HG03442 (cell line): ENCODE measurements around the gene NEO1.

ENCODE experiments used
- ATAC-seq: cut with Tn5 transposase; IDR thresholded peaks from one replicate; pipeline ENCODE4 v1.9.1; 2021; ENCODE audit warnings: mild to moderate bottlenecking, moderate library complexity; ENCODE audit not compliant: unreplicated experiment

NEO1 gene

DNA sequence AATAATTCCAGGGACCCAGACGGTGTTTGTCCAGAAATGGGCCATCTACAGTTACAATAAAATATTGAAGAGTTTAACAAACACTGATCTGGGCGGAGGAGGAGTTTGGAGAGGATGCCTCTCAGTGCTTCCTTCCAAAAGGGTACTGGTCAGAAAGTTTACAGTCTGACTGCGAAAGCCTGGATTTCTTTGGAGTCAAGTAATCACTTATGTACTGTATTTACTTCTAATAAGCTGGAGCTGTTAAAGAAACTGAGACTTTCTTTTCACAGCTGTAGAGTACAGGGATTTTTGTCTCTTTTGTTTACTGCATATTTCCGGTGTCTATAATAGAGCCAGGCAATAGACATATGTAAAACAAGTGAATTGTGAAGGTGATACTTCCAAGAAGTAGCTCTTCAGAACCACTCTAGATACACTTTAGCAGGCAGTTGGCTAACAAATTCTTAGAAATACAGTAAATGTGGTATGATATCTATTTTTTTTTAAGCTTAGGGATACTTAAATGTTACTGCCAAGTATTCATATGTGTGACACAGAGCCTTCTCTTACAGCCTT lies 22.1 kb upstream of the NEO1 start:
- no peak for ATAC-seq

DNA sequence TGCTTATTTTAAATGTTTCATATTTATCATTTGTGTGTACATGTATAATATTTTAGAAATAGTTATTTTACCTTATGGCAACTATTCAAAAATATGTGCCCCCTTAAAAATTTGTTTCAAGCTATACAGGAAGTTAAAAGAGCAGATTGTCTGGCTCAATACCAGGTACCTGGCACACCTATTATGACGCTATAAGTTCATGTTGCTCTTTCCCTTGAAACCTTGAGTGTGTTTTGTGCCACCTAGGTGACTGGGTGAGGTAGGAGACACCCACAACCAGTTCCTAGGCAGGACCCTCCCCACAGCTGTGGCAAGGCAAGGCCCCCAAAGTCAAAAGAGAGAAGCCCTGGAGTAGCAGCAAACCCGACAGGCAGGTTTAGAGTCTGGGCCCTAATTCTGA lies 20.6 kb upstream of the NEO1 start:
- ATAC-seq: no peak

DNA sequence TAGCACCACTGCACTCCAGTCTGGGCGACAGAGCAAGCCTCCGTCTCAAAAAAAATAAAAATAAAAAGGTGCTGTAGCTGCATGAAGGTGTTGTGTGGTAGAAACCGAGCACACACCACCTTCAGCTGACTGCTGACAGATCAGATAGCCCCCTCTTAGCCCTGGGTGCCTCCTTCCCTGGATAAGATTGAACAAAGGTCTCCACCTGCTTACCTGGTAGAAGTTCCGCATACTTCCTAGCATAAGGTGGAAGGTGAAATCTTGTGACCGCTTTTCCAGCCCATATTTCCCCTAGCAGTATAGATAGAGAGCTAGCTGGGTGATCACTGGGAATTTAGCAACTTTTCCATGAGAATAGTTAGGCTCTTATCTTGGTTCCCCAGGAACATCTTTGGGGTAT lies 18.7 kb upstream of the NEO1 start:
- no peak for ATAC-seq

DNA sequence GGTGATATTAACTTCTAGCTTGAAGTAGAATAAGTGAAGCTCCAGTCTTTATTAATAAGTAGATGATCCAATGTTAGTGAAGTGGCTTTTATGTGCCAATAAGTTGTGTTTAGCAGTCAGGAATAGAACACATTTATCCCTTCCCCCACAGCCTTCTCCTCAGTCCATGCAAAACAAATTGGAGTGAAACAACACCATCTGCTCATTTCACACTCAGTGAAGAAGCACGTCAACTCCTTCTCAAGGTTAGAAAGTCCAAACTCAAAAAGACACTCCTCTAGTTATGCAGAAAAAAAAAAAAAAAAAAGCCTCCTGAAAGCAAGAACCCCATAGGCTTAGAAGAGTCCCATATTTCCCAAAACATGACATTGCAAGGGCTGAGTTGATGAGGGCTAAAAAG lies 18.0 kb upstream of the NEO1 start:
- ATAC-seq: no peak

DNA sequence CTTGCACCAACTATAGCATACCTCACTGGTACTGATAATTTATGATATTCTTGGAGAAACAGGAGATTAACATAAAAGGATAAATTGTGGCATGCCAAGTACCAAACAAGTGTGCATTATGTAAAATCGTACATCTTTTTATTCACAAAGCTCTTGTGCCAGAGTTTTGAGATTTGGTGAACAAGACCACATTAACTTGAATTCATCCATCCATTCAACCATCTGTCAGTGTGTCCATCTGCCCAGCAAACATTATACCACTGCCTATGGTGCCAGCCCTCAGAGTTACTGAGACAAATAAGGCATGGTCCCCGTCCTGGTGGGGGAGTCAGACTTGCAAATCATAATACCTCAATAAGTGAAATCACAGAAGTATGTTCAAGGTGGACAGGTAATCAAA lies 17.0 kb upstream of the NEO1 start:
- ATAC-seq: no peak

DNA sequence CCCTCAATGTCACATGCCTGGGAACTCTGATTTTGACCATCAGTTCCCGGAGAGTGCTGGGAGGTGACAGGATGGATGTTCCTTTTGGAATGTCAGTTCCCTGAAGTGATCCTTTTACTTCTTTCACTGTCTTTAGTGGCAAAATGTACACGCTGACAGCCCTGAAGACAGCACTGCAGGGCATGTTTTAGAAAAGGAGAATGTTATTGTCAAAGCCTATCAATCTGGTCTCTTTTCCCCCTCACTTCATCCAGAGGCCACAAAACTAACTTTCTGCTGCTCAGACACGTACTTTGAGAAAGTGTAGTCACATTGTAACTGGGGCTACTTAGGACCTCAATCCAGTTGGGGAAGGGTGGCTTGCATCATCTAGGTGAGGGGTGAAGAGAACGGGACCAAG lies 14.0 kb upstream of the NEO1 start:
- ATAC-seq: no peak

DNA sequence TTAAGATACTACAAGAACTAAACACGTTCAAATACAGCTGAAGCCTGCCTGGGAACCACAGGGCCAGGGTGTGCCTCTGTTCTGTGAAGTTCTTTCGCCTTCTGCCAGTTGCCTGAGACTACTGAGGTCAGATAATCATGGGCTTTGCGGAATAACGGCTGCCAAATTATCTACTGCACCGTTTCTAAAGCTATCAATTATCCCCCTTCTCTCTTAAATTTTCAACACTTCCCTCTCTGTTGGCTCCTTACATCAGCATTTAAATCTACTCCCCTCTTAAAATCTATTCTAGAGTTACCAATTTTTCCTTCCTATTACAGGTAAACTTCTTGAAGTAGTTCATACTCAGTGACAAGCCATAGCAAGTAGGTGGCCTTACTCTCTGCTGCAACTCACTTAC lies 6.2 kb upstream of the NEO1 start:
- ATAC-seq: no peak

DNA sequence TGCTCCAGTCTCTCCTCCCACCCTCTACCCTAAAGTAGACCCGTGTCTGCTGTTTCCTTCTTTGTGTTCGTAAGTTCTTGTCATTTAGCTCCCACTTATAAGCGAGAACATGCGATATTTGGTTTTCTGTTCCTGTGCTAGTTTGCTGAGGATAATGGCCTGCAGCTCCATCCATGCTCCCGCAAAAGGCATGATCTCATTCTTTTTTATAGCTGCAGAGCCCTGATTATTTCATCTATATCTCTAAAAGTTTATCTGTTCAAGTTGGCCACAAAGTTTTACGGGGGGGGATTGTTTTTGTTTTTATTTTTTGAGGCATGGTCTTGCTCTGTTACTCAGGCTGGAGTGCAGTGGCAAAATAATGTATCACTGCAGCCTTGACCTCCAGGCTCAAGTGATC lies 4.4 kb upstream of the NEO1 start:
- ATAC-seq: no peak

DNA sequence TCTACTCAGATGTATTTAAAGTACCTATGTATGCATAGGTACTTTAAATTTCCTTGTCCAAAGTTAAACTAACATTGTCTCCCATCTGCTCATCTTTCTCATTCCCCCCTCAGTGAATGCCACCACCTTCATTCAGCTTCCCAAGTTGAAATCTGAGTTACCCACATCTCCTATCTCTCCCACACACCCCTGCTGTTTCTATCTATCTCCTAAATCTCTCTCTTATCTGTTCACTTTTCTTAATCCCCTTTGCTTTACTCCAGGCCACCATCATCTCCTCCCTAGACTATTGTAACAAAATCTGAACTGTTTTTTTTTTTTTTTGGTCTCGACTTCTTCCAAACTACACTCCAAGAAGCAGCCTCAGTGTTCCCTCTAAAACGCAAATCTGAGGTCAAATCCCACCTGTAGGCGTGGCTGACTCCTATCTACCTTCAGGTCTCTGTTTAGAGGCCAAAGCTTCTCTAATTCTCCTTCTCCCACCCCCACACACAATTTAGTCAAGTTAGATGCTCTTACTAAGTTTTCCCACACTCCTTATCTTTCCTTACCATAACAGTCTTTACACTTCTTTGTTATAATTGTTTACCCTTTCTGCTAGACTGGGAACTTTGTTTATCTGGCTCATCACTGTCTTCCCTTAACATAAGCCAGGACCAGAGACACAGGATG lies 3.5 kb upstream of the NEO1 start:
- no peak for ATAC-seq

DNA sequence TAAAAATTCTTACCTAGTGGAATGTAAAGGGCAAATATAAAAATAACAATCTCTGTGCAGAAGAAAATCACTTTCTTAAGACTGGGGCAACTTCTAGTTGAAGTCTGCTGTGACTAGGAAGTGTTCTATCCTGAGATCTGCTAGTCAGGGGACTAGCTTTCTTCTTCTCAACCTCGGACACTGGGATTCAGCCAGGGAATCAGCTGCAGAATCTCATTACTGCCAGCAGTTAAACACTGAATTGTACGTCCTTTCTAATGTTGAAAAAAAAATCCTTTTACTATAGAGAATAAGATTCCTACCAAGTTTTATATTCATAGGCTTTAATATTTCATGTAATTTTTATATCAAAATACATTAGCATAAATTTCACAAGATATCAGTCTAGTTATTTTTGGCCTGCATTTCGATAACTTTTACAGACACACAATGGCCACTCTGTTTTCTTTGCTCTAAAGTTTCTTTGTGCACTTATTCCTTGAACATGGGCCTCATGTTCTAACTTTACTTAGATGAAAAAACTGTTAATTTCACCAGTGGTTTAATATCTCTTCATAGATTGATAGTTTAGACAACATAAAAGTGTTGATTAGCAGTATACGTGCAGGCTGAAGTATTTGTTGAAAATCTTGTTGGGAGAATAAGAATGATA lies 2.6 kb upstream of the NEO1 start:
- no peak for ATAC-seq

DNA sequence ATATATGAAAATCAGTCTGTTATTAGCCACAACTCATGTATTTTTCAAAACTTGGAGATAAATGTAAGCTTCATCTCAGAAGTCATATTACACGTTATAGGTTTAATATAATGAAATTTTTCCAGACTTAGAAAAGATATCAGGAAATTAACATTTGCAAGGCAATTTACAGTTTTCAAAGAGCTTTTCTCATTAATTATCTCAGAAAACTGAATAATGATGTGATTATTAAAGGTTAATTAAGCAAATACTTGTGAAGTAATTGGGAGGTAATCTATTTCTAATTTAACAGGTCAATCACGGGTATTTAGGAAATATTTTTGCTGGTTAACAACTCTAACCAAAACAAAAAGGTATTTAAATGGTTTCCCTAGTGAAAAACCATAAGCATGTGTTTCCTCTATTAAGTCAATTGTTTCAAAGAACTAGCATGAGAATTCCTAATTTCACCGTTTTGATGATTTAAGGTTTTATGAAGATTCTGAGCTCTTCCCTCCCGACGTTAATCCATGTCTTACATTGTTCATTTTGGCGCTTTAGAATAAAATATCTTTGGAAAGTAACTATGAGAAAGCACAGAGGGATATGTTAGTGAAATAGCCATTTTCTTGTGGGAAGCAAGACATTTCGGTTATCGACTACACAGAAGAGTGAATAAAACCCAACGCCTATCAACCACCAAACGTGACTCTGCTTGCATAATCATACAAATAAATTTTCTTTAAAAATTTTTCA lies 1.5 kb upstream of the NEO1 start:
- no peak for ATAC-seq

DNA sequence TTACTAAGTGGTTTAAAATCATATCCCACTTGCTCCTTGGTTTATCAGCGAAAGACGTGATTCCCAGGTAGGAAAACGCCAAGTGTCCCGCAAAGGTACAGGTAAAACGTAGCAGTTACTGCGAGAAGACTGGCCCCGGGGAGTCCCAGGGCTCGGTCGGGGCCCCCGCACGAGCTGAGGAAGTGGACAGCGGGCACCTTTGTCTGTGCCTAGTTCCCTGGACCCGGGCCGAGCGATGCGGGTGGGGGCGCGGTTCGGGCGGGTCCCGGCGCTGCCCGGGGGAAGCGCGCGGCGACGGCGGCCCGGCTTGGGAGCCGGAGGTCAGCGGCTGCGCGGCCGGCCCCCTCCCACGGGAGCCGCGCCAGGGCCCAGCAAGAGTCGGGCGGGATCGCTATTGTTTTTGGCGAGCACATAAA lies 864 bp upstream of the NEO1 start:
- ATAC-seq: peak; percentile 16

DNA sequence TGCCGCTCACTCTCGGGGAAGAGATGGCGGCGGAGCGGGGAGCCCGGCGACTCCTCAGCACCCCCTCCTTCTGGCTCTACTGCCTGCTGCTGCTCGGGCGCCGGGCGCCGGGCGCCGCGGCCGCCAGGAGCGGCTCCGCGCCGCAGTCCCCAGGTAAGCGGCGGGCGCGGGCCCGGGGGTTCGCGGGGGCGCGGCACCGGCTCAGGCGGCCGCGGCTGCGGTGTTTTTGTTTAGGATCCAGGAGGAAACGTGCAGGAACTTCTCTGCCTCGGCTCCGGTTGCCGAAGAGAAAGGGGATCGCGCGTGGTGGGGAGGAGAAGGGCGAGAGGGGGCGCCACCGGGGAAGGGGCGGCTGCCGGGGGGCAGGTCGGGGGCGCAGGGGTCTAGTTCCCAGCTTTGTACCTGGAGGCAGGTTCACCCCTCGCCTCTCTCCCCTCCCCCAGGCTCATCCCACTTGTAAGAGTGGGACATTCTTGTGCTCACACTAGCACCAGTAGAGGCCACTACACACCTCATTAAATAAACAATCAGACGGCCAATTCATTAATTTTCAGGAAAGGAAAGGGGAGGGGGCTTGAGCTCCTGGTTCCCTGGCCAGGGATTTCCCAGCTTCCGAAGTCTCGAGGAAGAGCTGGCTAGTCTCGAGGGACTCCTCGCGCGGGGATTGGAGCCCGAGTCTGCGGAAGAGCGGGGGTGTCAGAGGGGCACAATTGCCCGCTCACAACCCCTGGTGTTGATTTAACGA lies 562 bp downstream of the NEO1 start:
- peak; percentile 30 for ATAC-seq

DNA sequence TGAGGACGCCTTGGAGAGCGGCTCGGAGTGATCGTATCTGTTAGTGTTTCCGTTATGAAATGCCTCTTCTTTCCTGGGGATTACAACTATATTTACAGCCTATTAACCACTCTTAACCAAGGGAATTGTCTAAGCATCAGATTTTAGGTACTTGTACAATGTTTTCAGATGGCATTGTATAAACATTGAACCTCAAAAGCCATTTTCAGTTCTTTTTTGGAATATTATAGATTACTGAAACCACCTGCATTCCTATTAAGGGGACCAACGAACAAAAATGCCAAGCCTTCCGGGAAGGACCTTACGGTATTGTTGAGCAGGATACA lies 1.1 kb downstream of the NEO1 start:
- no peak for ATAC-seq

DNA sequence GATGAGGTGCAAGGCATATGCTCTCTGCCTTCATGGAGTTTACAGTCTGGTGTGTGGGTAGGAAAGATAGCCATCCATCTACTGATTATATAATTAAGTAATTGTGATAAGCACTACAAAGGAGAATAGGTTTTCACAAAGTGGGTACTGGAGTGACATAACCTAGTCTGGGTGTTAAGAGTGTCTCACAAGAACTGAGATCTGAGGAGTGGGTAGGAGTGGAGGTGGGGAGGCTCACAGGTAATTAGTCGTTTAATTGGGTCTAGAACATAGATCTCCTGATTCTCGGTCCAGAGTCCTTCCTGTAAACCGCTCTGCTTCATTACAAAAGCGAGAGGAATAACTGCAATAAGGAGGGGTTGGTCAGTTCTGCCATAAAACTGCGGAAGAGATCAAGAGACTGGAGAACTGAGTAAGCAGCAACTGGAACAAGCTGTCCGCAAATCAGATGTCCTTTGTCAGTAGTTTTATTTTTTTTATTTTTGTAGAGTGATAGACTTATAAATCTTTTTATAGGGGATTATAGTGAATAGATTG lies 2.2 kb downstream of the NEO1 start:
- ATAC-seq: no peak

DNA sequence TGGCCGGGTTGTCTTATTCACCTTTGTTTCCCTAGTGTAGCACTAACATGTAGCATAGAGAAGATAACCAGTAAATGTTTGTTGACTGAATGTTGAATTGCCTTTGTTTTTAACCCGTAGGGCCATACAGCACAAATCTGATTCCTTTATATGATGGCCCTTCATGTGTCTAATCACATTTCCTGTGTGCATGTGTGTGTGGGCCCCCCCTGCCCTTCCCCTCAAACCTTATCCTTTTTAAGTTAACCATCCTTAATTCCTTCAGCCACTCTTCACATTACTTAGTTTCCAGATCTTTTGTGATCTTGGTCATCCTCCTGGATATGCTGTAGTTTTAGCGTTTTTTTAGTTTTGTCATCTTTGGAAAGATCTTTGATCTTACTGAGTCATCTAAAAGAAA lies 4.2 kb downstream of the NEO1 start:
- no peak for ATAC-seq

DNA sequence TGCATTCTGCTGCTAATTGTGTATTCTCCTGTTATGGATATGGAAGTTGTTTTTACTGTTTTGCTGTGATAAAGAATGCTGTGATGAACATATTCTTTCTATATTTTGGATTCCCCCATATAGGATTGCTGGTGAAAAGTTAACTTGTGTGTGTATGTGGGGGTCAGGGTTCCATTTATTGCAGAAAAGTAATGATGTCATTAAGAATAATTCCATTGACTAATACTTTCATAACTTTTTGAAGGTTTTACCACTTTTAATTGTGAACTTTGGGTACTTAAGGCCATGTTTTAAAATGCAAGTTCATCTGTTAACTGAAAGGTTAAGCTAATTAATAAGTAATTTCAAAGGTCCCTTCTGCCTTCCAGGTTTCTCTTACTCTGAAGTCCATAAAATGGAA lies 6.2 kb downstream of the NEO1 start:
- no peak for ATAC-seq

DNA sequence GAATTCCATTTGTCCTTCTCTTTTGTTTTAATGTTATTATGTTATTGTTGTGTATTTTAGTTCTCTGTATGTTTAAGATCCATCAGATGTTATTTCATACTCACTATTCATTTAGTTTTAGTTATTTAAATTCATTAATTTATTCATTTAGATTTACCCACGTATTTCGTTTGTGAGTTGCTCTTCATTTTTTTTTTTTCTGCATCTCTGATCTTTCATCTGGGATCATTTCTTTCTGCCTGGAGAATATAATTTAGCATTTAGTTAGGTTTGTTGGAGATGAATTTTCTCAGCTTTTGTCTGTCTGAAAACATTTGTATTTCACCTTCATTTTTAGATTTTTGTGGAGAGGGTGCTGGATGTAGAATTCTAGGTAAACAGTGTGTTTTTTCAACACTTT lies 12.9 kb downstream of the NEO1 start:
- no peak for ATAC-seq

DNA sequence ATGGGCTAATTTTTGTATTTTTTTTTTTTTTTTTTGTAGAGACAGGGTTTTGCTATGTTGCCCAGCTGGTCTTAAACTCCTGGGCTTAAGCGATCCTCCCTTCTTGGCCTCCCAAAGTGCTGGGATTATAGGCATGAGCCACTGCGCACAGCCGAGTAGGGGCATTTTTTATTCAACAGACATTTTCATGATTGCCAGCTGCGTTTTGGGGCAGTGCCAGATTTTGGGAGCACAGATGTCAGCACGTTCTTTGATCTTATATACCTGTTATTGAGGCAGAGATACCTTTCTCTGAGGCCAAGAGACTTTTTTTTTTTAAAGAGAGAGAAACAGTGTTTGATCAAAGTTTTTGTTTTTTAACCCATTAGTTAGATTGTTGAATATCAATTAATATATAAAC lies 16.8 kb downstream of the NEO1 start:
- ATAC-seq: no peak

DNA sequence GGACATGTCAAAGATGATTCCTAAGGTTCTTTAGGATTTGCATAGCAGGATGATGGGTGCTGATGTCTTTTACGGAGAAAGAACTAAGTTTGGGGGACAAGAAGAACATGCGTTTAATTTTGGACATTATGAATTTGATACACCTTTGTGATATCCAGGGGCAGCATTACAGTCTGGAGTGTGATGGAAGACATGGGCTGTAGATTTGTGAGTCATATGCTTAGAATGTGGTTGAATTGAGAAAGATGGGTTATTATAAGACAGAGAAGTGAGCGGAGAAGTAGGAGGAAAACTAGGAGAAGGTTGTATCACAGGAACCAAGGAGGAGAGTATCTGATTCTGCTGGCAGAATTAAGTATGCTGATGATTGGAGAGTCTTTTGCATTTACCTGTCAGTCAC lies 20.6 kb downstream of the NEO1 start:
- ATAC-seq: no peak

DNA sequence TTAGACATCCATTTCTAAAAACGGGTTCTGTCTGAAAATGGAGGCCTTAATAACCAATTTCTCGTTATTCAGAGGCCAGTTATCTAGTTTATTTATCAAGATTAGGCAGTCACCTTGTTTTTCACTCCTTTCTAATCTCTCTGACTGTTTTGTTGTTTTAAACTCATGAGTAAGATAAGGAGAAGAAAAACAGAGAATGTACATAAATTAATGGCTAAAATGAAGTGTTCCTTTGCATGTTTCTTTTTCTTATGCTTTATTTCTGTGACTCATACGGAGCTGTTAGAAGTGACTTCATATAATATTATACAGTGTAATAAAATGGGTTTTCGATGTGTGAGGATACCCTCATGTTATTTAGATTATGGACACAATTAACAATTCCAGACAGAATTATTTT lies 22.0 kb downstream of the NEO1 start:
- no peak for ATAC-seq
